Retinal pigment epithelial cell (primary cell): ENCODE measurements around the gene VAV2.

Experiments
- DNase-seq: peaks from one replicate; pipeline ENCODE4 v3.0.0-alpha.2; 2010; ENCODE audit warnings: low read depth
- H3K4me3 ChIP-seq: 2 replicates; pipeline ENCODE4 v1.5.1; 2011; ENCODE audit warnings: mild to moderate bottlenecking, low read length, control low read depth, moderate library complexity
- TF ChIP-seq, protein P1 (sequence below): conservative IDR thresholded peaks from 2 replicates; pipeline ENCODE4 v1.5.1; 2011; ENCODE audit warnings: low read depth, low read length, control low read depth, inconsistent platforms

The VAV2 gene

DNA sequence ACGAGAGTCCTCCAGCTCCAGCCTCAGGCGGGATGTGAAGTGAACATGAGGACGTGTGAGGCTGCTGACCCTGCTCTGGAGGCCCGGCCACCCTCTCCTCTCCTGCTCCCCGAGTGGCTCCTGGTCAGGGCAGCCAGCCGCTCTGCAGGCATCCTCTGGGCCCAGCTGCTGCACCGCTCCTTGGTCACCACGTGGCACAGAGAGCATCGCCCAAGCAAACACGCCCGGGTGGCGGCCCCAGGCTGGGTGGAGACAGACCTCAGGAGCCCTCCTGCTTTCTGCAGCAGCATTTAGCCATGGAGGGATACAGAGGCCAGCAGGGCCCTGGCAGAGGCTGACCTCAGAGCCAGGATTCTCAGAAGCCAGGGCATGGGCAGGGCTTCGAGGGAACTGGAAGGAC lies 184.3 kb downstream of the VAV2 start:
- TF ChIP-seq, protein P1, sequence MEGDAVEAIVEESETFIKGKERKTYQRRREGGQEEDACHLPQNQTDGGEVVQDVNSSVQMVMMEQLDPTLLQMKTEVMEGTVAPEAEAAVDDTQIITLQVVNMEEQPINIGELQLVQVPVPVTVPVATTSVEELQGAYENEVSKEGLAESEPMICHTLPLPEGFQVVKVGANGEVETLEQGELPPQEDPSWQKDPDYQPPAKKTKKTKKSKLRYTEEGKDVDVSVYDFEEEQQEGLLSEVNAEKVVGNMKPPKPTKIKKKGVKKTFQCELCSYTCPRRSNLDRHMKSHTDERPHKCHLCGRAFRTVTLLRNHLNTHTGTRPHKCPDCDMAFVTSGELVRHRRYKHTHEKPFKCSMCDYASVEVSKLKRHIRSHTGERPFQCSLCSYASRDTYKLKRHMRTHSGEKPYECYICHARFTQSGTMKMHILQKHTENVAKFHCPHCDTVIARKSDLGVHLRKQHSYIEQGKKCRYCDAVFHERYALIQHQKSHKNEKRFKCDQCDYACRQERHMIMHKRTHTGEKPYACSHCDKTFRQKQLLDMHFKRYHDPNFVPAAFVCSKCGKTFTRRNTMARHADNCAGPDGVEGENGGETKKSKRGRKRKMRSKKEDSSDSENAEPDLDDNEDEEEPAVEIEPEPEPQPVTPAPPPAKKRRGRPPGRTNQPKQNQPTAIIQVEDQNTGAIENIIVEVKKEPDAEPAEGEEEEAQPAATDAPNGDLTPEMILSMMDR, result no peak
- DNase-seq, result no peak
- H3K4me3 ChIP-seq, result no peak overlapping the region

DNA sequence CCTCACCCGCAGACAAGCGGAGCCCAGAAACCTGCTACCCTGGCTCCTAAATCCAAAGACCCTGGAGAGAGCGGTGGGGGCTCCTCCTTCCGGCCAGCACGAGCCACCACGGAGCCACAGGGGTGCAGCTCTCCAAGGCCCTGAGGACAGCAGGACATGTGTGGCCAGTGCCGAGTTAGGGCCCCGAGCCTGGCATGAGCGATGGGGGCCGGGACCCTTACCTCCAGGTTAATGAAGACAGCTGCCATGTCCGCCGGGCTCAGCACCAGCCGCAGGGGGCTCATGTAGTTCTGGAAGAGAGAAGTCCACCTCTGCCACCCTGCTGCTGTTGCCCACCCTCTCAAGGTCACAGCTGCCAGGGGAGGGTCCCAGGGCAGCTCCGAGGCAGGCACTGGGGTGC lies 185.1 kb downstream of the VAV2 start:
- no peak for DNase-seq
- H3K4me3 ChIP-seq, result no peak overlapping the region
- TF ChIP-seq, protein P1, result no peak

DNA sequence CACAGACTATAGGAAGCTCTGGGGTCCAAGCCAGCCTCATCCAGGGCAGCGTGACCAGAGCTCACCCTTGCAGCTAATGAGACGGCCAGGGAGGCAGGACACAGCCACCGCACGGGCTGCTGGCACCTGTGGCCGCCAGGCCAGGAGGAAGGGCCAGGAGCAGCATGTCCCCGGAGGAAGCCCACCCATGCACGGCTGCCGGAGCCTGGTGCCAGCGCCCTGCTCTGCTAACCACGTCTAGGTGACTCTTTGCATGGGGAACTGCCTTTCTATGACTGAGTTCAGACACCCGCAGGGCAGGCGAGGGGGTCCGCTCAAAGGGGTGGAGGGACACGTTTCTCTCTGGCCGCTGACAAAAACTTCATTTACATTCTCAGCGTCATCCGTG lies 185.5 kb downstream of the VAV2 start:
- TF ChIP-seq, protein P1, result no peak
- DNase-seq, result no peak
- H3K4me3 ChIP-seq, result no peak overlapping the region

DNA sequence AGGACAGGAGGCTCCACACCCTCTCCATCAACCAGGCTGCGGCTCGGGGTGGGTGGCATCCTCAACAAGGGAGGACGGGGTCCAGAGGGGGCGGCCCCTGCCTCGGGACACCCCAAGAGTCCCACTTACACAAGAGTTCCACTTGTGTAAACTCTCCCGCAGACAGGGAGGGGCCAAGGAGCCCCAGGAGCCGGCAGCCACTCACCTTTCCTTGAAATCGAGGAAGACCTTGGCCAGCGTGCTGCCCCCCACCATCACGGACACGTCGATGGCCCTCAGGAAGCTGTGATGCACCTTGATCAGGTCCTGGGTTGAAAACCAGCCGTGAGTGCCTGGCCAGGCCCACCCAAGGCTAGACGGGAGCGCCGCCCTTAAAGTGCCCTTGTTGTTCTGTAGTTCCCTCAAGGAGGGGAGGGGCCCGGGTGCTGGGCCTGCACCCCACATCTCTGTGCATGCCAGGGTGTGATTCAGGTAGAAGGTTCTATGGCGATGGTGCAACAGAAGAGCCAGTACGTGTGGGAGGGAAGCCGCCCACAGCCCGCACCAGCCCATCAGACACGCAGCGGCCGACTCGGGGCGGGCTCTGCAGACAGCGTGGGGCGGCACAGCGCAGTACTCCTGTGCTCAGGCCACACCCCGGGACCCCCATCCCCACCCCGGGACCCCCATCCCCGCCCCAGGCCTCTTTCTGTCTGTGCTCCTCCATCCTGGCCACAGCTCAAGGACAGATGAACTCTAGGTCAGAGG lies 186.1 kb downstream of the VAV2 start:
- TF ChIP-seq, protein P1, result no peak
- DNase-seq, result no peak
- H3K4me3 ChIP-seq, result no peak overlapping the region

DNA sequence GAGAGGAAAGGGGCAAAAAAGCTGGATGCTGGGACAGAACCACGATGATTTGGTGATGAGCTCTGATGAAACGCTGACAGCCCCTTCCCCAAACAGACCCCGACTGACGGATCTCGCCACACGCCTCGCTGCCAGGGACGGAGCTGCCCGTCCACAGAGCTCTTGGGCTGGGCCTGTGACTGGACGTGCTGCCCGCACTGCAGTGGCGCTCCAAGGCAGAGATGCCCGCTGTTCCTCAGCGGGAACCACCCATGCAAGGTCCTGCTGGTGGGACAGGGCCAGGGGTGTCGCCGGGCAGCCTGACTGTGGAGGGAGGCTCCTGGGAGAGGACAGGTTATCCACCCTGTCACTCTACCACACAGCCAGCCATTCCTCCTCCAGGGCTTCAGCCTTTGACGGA lies 187.9 kb downstream of the VAV2 start:
- DNase-seq, result no peak
- TF ChIP-seq, protein P1, result no peak
- no peak overlapping the region for H3K4me3 ChIP-seq

DNA sequence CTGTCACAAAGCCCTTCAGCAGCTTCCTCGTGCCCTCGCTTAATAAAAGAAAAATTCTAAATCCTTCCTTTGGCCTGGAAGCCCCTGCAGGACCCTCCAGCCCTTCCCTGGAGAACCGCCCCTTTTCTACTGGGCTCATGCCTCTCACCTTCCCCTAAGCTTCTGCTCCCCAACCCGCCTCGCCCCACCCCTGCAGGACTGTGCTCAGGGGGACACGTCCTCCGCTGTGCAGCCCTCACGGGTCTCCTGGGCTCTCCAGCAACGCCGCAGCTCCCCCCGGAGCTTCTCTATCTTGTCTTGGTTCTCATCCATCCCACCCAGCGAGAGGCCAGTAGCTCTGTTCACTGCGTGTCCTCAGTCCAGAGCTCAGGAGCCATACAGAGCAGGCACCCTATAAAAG lies 188.4 kb downstream of the VAV2 start:
- TF ChIP-seq, protein P1, result no peak
- no peak overlapping the region for H3K4me3 ChIP-seq
- DNase-seq, result no peak

DNA sequence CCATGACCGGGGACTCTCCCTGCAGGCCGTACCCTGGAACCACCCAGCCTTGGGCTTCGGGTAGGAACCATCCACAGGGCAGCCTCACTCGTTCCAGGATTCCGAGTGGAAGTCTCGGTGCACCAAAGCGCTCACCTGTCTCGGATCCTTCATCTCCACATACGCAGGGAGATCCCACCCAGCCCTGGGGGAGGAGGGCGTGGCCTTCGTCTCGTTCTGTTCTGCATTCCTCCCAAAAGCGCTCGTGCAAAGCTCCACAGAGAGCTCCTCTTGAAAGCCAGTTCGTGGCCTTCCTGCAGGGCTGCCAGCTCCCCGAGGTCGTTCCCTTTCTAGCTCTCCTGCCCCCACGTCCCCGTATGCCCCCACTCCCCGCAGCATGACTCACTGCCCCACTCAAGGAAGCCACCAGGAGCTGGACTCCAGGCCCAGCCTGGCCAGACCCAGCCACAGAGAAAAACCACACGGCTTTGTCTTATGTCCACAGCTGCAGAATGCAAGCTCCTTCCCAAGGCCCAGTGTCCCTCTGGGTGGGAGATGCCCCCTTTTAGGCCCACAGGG lies 189.0 kb downstream of the VAV2 start:
- no peak overlapping the region for H3K4me3 ChIP-seq
- TF ChIP-seq, protein P1, result no peak
- DNase-seq, result no peak
